Measurements from ENCODE around the gene DSG3. TPM values are rescaled to one million over a fixed set of nuclear protein-coding genes. Genes with fewer than 3 reads are reported as not detected.
A peak's percentile ranks its signal among the peaks of the same experiment; 100 is the strongest.

The DSG3 gene, protein sequence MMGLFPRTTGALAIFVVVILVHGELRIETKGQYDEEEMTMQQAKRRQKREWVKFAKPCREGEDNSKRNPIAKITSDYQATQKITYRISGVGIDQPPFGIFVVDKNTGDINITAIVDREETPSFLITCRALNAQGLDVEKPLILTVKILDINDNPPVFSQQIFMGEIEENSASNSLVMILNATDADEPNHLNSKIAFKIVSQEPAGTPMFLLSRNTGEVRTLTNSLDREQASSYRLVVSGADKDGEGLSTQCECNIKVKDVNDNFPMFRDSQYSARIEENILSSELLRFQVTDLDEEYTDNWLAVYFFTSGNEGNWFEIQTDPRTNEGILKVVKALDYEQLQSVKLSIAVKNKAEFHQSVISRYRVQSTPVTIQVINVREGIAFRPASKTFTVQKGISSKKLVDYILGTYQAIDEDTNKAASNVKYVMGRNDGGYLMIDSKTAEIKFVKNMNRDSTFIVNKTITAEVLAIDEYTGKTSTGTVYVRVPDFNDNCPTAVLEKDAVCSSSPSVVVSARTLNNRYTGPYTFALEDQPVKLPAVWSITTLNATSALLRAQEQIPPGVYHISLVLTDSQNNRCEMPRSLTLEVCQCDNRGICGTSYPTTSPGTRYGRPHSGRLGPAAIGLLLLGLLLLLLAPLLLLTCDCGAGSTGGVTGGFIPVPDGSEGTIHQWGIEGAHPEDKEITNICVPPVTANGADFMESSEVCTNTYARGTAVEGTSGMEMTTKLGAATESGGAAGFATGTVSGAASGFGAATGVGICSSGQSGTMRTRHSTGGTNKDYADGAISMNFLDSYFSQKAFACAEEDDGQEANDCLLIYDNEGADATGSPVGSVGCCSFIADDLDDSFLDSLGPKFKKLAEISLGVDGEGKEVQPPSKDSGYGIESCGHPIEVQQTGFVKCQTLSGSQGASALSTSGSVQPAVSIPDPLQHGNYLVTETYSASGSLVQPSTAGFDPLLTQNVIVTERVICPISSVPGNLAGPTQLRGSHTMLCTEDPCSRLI
- polyA plus RNA-seq (ENCODE audit: insufficient read depth in 1 of 5, insufficient read length in 5 of 5, low replicate concordance in 1 of 5): not detected
- long read RNA-seq, donor 1: 0 reads
- long read RNA-seq, donor 2: 0 reads
- long read RNA-seq, donor 3: 0 reads
- long read RNA-seq, donor 4: 0 reads
- long read RNA-seq, donor 5: 0 reads
- long read RNA-seq, donor 6: 0 reads
- long read RNA-seq, donor 7: 0 reads
- long read RNA-seq, donor 8: 0 reads

DNA sequence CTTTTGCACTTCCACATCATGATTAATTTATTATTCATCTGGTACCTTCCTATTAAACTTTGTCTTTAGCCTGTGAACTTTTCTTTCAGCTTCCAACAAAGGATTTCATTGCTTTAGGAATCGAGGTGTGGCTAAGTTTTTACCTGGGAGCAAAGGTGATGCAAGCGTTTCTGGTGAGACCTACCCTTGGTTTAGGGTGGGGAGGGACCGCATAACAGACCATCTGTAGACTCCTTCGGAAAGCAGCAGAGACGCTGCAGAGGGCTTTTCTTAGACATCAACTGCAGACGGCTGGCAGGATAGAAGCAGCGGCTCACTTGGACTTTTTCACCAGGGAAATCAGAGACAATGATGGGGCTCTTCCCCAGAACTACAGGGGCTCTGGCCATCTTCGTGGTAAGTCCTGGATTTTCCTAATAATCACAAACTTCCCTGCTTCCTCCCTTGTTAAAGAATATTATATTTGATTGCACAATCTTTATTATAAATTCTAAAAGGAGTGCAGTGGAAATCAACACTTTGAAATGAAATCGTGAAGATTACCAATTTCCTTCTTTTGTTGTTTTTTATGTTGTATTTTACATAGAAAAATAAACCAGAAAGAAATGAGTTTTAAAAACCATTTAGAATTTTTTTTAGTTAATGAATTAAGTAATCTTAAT is at the start of gene DSG3:
Gene DSG3, plus strand, starts transcription at position 212 of the 662 bp plus-strand sequence. Its CDS starts 137 bp downstream, at position 349.
- DNase-seq: no peak

DNA sequence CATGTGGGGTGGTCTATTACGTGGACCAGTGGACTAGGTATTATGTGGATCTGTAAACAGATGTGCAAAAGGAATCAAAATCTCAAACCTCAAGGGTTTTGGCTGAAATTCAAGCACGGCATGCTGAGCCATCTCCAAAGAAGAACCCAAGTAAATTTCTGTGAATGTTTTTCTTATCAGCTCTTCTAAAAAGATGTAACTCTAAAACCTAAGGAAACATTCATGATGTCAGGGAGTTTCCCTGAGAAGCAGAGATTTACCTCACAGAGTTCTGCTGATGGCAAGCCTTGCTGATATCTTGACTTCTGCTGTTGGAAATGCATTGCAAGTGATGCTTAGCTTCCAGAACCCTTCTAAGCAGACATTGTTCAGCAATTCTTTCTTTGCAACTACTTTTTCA is 49.4 kb upstream of the DSG3 start:
- no peak for DNase-seq

DNA sequence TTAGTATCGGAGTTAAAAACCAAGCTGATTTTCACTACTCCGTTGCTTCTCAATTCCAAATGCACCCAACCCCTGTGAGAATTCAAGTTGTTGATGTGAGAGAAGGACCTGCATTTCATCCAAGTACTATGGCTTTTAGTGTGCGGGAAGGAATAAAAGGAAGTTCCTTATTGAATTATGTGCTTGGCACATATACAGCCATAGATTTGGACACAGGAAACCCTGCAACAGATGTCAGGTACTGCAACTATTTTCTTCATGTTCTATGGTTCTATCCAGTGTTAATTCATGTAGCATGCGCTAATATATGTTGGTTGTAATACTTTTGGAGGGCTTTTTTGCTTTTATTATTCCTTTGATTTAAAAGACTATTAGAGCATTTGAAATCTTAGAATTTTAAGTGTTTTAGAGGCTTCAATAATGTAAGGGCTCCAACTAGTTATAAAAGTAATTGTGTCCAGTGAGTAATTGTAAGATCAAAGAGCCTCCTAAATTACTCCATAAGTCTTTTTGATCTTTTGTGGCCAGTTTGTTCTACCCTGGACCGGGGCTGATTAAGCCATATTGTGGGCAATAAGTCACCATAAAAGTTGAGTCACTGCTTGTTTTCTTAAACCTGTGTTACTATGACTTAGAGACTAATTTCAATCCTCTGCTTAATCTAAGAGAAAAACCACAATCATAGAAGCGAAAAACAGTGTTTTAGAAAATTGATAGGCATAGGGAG is 48.1 kb upstream of the DSG3 start:
- no peak for DNase-seq

DNA sequence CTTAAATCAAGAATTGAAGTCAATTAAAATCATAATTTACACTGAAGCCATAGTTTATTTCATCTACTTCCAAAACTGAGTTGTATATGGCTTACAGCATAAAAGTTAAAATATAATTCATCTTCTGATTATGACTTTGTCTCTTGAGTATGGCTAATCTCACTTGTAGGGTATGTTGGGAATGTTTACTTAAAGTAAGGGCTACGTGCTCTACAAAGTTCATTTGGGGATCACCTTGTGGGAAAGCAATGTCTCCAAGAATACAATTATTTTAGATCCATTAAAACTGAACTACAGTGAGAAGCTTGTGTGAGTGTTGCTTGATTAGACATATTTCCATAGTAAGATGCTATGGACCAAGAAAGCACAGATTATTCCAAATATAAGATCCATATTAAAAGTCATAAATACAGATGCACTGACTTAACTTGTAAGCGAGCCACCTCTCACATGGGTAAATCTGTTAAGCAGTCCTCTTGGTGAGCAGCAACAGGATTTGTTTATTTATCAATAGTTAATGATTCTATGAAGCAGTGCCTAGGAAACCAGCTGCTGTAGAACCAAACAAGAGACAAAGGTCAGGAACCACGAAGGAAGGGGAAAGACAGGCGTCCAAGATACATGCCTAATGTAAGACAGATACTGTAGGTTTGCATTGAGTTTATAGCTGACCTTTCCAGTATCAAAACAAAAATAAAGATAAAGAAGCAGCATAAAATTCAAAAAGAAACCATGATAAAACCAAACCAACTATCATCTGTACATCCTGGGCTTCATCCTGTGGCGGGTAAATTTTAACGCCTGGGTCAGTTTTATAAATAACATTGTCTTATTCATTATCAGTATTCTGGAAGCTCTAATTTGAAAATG is 46.1 kb upstream of the DSG3 start:
- no peak for DNase-seq

DNA sequence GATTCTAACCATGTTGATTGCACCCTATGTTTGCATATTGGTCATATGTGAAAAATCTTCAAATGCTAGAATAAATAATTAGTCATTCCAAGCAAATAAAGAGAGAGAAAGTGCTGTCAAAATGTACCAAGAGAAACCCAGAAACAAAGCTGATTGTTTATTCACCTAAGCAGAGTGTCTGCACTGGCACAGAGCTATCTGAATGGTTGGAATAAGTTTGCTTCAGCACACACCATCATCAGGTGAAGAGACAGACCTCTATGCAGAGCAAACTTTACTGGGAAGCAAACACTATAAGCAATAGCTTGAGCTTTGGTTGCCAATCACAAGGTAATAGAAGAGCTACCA is 45.5 kb upstream of the DSG3 start:
- DNase-seq: no peak

DNA sequence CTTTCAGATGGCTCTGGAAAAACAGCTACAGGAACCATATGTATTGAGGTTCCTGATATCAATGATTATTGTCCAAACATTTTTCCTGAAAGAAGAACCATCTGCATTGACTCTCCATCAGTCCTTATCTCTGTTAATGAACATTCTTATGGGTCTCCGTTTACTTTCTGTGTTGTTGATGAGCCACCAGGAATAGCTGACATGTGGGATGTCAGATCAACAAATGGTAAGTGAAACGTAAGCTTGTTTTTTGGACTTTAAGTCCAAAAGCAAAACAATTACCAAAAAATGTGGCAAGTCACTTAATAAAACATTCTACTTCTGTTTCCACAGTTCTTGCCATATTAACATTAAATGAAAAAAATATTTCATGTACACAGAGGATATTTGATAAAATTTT is 44.1 kb upstream of the DSG3 start:
- DNase-seq: peak; percentile 52 to 58

DNA sequence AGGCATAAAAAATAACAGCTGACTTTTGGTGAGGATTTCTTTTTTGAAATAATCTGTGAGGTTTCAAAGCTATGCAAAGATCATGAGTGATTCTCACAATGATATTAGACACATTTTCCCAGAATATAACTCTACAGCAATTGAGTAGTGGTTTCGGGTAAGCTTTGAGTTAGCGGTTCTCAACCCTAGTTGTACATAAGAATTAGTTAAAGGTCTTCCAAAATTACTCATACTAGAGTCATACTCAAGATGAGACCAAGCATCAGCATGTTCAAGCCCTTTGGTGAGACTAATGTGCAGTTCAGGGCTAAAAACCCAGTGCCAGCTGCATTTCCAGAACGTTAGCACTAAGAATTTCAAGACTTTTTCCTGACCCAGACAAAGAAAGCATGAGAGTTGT is 39.9 kb upstream of the DSG3 start:
- DNase-seq: no peak

DNA sequence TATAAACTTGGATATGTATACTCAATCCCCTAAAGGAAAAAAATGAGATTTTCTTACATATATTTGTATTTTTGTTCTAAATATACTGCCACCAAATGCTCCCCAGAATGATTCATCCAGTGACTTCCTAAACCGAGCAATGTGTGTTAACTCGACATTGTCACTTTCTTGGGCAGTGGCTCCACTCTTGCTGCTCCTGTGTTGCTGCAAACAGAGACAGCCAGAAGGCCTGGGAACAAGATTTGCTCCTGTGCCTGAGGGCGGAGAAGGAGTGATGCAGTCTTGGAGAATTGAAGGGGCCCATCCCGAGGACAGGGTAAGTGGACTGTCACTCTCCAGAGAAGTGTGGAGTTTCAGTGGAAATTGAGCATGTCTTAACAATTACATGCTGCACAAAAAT is 38.3 kb upstream of the DSG3 start:
- DNase-seq: no peak

DNA sequence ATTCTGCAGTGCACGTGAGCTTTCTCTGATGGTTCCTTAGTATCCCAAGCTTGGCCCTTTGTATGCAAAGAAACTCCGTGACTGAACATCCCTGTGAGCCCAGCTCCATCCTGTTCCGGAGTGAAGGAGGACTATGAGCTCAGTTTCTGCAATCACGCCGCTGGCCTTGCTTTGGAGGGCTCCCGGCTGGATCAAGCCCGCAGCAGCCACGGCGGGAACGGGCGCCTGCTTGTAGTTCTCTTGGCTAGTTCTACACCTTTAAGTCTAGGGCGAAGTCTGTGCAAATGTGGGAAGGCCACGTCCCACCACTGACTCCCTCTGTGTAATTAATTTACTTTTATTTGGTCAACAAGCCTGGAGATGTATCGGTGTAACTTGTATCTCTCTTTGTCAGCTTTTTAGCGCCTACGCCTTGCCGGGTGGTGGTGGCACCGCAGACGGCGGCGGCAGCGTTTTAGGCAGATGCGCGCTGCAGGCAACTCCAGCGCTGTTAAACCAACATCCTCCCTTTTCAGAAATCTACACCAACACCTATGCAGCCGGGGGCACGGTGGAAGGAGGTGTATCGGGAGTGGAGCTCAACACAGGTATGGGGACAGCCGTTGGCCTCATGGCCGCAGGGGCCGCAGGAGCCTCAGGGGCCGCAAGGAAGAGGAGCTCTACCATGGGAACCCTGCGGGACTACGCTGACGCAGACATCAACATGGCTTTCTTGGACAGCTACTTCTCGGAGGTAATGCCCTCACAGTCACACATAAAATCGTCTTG is 36.6 kb upstream of the DSG3 start:
- no peak for DNase-seq

DNA sequence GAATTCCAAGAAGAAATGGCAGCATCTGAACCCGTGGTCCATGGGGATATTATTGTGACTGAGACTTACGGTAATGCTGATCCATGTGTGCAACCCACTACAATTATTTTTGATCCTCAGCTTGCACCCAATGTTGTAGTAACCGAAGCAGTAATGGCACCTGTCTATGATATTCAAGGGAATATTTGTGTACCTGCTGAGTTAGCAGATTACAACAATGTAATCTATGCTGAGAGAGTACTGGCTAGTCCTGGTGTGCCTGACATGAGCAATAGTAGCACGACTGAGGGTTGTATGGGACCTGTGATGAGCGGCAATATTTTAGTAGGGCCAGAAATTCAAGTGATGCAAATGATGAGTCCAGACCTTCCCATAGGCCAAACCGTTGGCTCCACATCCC is 34.4 kb upstream of the DSG3 start:
- DNase-seq: no peak

DNA sequence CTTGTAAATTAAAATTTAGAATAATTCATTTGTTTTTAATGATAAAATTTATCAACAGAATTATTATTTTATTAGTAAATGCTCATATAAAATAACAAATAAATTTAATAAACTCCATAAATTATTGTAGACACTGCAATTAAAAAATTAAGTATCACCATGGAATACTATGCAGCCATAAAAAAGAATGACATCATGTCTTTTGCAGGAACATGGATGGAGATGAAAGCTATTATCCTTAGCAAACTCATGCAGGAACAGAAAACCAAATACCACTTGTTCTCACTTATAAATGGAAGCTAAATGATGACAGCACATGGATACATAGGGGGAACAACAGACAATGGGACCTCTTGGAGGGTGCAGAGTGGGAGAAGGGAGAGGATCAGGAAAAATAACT is 29.7 kb upstream of the DSG3 start:
- no peak for DNase-seq

DNA sequence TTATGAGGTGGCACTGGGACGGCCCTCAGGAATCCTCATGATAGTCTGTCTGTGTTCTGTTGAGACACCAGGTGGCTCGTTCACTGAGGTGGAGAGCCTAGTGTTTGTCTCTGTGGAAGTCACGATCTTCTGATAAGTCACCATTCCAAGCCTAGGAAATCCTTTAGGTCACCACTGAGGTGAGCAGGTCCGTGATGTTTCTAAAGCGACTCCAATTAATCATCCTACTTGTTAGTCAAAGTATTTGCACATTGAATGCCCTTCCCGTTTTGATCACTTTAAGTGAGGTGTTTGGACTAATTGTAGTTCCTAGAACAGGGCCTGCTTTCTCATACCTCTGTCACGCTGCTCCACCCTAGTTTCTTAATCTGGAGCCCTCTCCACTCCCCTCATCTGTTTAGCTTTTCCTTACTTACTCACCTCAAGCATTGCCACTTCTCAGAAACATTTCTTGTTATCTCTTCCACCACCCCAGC is 28.0 kb upstream of the DSG3 start:
- DNase-seq: no peak

DNA sequence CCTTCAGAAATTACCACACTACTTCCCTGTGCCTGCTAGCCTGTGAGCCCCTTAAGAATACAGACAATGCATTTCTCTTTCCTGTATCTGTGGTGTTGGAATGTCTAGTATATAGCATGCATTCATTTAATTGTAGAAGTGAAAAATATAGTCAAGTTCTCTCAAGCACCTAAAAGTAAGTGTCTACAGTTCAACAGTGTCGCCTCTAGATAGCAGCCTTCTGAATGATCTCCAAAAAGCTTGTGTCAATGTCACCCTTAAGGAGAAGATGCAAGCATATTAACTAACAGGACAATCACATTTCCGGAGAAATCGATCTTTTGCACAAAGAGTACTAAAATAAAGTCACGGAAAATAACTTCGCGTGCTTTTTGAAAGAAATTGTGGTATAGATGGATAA is 27.5 kb upstream of the DSG3 start:
- DNase-seq: no peak

DNA sequence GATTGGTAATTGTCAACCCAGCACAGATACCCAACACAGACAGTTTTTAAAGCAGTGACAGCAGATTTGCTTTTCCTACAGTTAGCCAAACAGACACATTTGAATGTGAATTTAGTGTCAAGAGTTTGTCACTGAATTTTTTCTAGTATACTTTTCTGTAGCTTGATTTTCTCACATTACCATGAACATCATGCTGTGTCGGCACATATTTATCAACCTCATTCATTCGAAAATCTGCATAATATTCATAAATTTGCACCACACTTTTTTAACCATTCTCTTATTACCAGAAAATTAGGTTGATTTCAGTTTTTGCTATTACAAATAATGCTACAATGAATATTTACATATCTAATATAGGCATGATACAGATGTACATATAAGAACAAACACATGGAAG is 27.0 kb upstream of the DSG3 start:
- DNase-seq: no peak

DNA sequence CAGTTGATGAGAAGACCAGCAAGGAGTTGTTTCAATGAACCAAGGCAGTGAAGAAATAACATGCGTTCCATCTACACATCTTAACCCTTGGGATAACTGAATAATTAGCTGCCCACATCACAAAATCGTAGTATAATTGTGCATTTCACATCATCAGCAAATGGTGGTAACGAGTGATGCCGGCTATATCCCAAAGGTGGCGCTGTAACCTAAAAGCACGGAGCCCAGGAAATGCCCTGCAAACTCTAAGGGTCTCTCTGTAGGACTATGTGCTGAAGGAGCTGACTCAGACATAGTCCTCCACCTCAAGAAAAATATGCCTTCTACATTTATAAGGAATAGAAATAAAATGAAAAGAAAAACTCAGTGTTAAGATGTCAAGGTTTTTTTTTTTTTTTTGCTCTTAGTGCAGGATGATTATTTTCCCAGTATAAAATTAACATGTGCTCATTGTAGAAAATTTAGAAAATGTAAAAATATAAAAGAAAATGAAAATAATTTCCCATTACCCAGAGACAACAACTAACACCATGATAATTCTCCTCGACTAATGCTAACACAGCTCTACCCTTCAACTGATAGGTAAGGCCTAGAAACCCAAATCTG is 23.1 kb upstream of the DSG3 start:
- DNase-seq: no peak

DNA sequence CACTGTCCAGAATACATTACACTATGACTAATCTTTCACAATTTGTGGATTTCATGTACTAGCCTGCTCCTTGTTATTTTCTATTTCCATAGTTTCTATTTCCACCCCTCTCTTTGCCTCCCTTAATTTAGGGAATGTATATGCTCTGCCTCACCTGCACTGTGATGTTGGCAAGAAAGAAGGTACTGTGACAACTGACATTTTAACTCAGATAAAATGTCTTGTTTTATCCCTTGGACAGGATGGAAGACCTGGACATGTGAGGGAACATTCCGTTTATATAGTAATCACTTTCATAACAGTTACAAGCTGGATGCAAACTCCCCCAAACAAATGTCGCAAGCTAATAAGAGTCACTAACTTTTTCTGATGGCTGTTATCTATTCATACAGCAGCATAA is 21.5 kb upstream of the DSG3 start:
- DNase-seq: no peak

DNA sequence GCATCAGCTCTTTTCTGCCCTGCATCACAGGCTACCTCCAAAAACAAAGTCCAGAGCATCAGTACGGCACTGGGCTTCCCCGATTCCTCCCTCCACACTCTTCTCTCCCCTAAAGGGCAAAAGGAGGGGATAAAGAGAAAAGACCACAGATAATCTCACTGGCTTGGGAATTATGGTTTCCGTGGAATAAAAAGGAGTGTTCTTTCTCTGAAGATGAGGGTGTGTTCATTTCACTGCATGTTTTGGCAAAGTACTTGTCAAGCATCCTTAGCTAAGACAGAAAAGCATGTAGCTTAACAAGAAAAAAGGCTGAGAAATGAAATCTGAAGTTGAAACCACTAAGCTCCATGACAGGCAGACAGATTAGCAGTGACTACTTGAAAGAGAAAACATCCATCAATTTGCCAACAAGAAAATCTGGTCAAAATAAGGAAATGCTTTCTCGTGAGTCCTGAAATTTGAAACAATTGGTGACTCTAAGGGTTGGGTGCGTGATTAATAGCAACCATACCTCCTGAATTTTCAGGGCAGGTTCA is 20.6 kb upstream of the DSG3 start:
- DNase-seq: no peak

DNA sequence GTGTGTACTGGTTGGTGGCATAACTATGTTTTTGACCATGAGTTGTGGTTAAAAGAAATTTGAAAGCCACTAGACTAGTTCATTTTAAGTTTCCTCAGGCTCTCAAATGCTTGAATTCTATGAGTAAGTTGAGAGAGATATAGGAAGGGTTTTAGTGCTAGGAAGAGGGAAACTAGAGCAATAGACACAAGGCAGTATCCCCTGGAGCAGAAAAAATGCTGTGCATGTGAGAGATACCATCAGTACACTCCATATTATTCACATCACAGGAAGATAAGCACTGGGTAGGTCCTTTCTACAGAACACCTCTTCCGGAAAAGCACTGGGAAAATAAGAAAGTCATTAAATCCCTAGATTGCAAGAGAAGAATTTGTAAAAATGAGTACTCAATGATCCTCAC is 19.3 kb upstream of the DSG3 start:
- no peak for DNase-seq

DNA sequence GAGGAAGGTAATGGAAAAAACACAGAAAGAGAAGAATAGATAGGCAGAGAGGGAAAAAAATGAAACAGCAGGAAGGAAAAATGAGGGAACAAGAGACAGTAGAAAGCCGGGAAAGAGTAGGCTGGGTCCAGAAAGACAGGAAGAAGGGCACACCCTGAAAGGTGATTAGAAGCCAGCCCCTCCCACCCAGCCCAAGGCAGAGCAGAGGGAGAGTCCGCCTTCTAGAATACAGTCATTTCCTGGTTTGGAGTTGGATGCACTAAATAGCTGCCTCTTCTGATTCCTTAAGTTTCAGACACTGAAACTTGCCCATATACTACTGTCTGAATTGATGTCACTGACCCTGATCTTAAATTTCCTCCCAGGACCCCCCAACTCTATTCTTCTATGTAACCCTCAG is 17.9 kb upstream of the DSG3 start:
- no peak for DNase-seq
